ENCODE results near the gene KCTD20. TPM values are rescaled to one million over a fixed set of nuclear protein-coding genes. Genes with fewer than 3 reads are reported as not detected.
"Not testable (repeated sequence)": the region's sequence is repeated elsewhere in the genome, so short reads cannot be mapped to it uniquely, and the experiment has no call there.

KCTD20 gene
- total RNA-seq, 1 donor from 2014 or later, result 55.2 TPM

DNA sequence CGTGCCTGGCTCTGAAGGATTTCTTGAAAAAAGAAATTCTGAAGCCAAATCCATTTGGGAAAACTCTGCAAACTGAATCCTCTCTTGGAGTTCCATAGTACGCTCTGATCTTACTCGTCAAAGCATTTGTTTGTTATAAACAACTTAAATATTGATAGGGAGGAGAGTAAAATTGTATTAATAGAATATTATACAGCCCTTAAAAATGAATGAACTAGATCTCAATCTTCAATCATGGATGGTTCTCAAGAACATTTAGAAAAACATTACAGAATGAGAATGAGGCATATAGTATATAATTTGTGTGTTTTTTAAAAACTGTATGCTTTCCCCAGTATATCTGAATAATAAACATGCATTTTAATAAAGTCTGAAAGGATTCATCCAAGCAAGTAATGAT lies 24.8 kb downstream of the KCTD20 start:
- no peaks in the 10 kb centered on the region for H3K27me3 ChIP-seq (ENCODE audit: control insufficient read depth, insufficient read depth, low read length)
- no peak overlapping the region for H3K4me3 ChIP-seq (ENCODE audit: low read depth, low read length)
- no peak for TF ChIP-seq CTCF (IDR thresholded peaks at IDR 0.05; ENCODE audit: insufficient read depth, low read length, poor library complexity, severe bottlenecking)
- no peak for DNase-seq (ENCODE audit: low read depth)
- H3K36me3 ChIP-seq (ENCODE audit: control insufficient read depth, insufficient read depth, low read length), result no peaks in the 10 kb centered on the region

GRCh38 chr6:36469148-36469661 lies 26.4 kb downstream of the KCTD20 start:
- Histone ChIP-seq H3K36me3 (ENCODE audit: control insufficient read depth, insufficient read depth, low read length) (no peaks in the 10 kb centered on the region), H3K27me3 (ENCODE audit: control insufficient read depth, insufficient read depth, low read length) (no peaks in the 10 kb centered on the region), H3K4me3 (ENCODE audit: low read depth, low read length) (no peak overlapping the region)
- no peak for TF ChIP-seq CTCF (IDR thresholded peaks at IDR 0.05; ENCODE audit: insufficient read depth, low read length, poor library complexity, severe bottlenecking)
- DNase-seq (ENCODE audit: low read depth), result no peak

DNA sequence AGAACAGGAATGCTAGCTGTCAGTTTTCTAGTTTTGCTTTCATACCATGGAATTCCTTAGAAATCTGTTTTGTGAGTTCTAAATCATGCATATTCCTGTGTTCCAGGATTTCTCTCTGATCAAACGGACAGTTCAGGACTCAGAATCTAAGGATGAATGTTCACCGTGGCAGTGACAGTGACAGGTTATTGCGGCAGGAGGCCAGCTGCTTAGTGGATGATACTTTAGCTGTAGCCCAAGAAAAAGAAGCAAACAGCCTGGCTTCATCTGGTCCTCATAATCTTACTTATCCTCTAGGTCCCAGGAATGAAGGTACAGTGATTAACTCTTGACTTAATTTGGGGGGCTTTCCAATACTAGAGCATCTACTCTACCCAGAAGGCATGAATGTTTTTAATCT lies 27.1 kb downstream of the KCTD20 start:
- no peaks in the 10 kb centered on the region for H3K36me3 ChIP-seq (ENCODE audit: control insufficient read depth, insufficient read depth, low read length)
- no peak overlapping the region for H3K4me3 ChIP-seq (ENCODE audit: low read depth, low read length)
- no peak for DNase-seq (ENCODE audit: low read depth)
- TF ChIP-seq CTCF (IDR thresholded peaks at IDR 0.05; ENCODE audit: insufficient read depth, low read length, poor library complexity, severe bottlenecking), result no peak
- no peaks in the 10 kb centered on the region for H3K27me3 ChIP-seq (ENCODE audit: control insufficient read depth, insufficient read depth, low read length)

GRCh38 chr6:36478051-36478526 lies 35.3 kb downstream of the KCTD20 start:
- Histone ChIP-seq H3K36me3 (ENCODE audit: control insufficient read depth, insufficient read depth, low read length) (peaks cover 2% of the 10 kb centered on the region), H3K4me3 (ENCODE audit: low read depth, low read length) (no peak overlapping the region), H3K27me3 (ENCODE audit: control insufficient read depth, insufficient read depth, low read length) (no peaks in the 10 kb centered on the region)
- no peak for DNase-seq (ENCODE audit: low read depth)
- no peak for TF ChIP-seq CTCF (IDR thresholded peaks at IDR 0.05; ENCODE audit: insufficient read depth, low read length, poor library complexity, severe bottlenecking)

DNA sequence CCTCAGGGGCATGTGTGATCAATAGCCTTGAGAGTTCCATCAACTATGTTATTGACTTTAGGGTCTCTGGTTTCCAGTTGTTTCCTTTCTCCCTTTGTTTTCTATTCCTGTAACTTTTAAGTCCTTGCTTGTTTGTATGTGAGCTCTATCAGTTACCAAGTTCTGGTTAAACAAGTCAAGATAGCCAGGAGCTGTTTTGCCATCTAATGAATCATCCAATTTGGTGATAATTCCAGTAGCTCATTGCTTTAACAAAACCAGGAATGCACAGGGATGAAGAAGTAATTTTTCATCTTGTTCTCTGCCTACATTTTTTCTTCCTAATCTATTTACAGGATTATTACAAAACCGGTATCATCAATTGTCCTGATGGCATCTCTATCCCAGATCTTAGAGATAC lies 36.5 kb downstream of the KCTD20 start:
- Histone ChIP-seq H3K27me3 (ENCODE audit: control insufficient read depth, insufficient read depth, low read length) (no peaks in the 10 kb centered on the region), H3K36me3 (ENCODE audit: control insufficient read depth, insufficient read depth, low read length) (peaks cover 2% of the 10 kb centered on the region), H3K4me3 (ENCODE audit: low read depth, low read length) (no peak overlapping the region)
- TF ChIP-seq CTCF (IDR thresholded peaks at IDR 0.05; ENCODE audit: insufficient read depth, low read length, poor library complexity, severe bottlenecking), result no peak
- no peak for DNase-seq (ENCODE audit: low read depth)

DNA sequence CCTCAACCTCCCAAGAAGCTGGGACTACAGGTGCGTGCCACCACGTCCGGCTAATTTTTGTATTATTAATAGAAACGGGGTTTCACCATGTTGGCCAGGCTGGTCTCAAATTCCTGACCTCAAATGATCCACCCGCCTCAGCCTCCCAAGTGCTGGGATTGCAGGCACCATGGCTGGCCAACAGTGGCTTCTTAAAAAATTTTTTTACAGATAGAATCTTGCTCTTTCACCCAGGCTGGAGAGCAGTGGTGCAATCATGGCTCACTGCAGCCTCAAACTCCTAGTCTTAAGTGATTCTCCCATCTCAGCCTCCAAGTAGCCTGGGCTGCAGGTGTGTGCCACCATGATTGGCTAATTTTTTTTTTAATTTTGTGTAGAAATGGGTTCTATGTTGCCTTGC lies 40.5 kb downstream of the KCTD20 start:
- not testable (repeated sequence) for H3K27me3 ChIP-seq (ENCODE audit: control insufficient read depth, insufficient read depth, low read length); H3K36me3 ChIP-seq (ENCODE audit: control insufficient read depth, insufficient read depth, low read length); DNase-seq (ENCODE audit: low read depth); H3K4me3 ChIP-seq (ENCODE audit: low read depth, low read length)

Data from kidney epithelial cell (primary cell).